Measurements from ENCODE around the gene IQSEC1. TPM values are rescaled to one million over a fixed set of nuclear protein-coding genes. Genes with fewer than 3 reads are reported as not detected.
"Not testable (repeated sequence)": the region's sequence is repeated elsewhere in the genome, so short reads cannot be mapped to it uniquely, and the experiment has no call there.

The IQSEC1 gene
- total RNA-seq, 2 experiments from 2014 or later: 19.0 to 21.4 TPM

GRCh38 chr3:12892840-12893189, 180.4 kb downstream of the IQSEC1 start:
- CTCF ChIA-PET: interaction anchor here (0.6 to 1.7 kb wide), 7 partner anchors 24 to 116 kb away, joined by 3 to 8 read pairs (median 3); no protein-coding TSS in a partner anchor

GRCh38 chr3:12891985-12892839, 181.0 kb downstream of the IQSEC1 start:
- POLR2A ChIA-PET: no interaction called here
- CTCF ChIA-PET: interaction anchor here (0.6 to 2.3 kb wide), 15 partner anchors 12 to 186 kb away, joined by 3 to 8 read pairs (median 4); no protein-coding TSS in a partner anchor

More at GRCh38 chr3:12892840-12893189, 180.4 kb downstream of the IQSEC1 start:
- POLR2A ChIA-PET: no interaction called here

- POLR2A ChIA-PET: no interaction called here
- CTCF ChIA-PET: interaction anchor here (0.9 to 2.3 kb wide), 11 partner anchors 13 to 186 kb away, joined by 3 to 8 read pairs (median 5); no protein-coding TSS in a partner anchor
These were observed 181.7 kb downstream of the IQSEC1 start for GRCh38 chr3:12891391-12891984.

- ChIA-PET CTCF (interaction anchor here (0.9 to 2.3 kb wide), 8 partner anchors 20 to 185 kb away, joined by 3 to 8 read pairs (median 4); no protein-coding TSS in a partner anchor), POLR2A (no interaction called here)
These were observed 182.4 kb downstream of the IQSEC1 start for GRCh38 chr3:12890610-12891390.

GRCh38 chr3:12886736-12887135, 186.5 kb downstream of the IQSEC1 start:
- ChIA-PET POLR2A (no interaction called here), CTCF (no interaction called here)

- ChIA-PET POLR2A (no interaction called here), CTCF (no interaction called here)
These were observed 187.0 kb downstream of the IQSEC1 start for GRCh38 chr3:12886106-12886679.

- POLR2A ChIA-PET: no interaction called here
- CTCF ChIA-PET: interaction anchor here (1.0 kb wide), 1 partner anchor 18 kb away, joined by 3 read pairs; no protein-coding TSS in a partner anchor
These were observed 187.7 kb downstream of the IQSEC1 start for GRCh38 chr3:12885583-12885930.

- POLR2A ChIA-PET: no interaction called here
These were observed 188.2 kb downstream of the IQSEC1 start for GRCh38 chr3:12884790-12885582.

GRCh38 chr3:12884186-12884680, 189.0 kb downstream of the IQSEC1 start:
- POLR2A ChIA-PET: no interaction called here
- CTCF ChIA-PET: no interaction called here

More at GRCh38 chr3:12884790-12885582, 188.2 kb downstream of the IQSEC1 start:
- CTCF ChIA-PET: interaction anchor here (1.0 kb wide), 1 partner anchor 17 kb away, joined by 3 read pairs; no protein-coding TSS in a partner anchor

GRCh38 chr3:12882336-12883310, 190.6 kb downstream of the IQSEC1 start:
- ChIA-PET CTCF (interaction anchor here (1.1 kb wide), 1 partner anchor 163 kb away, joined by 3 read pairs; no protein-coding TSS in a partner anchor), POLR2A (no interaction called here)

GRCh38 chr3:12881858-12882257, 191.4 kb downstream of the IQSEC1 start:
- POLR2A ChIA-PET, CTCF ChIA-PET: not testable (repeated sequence)

- CTCF ChIA-PET: interaction anchor here (1.6 to 1.7 kb wide), 2 partner anchors 11 to 14 kb away, joined by 4 to 5 read pairs; no protein-coding TSS in a partner anchor
- POLR2A ChIA-PET: no interaction called here
These were observed 193.9 kb downstream of the IQSEC1 start for GRCh38 chr3:12879191-12879815.

GRCh38 chr3:12878758-12879157, 194.5 kb downstream of the IQSEC1 start:
- CTCF ChIA-PET: interaction anchor here (1.6 kb wide), 1 partner anchor 10 kb away, joined by 5 read pairs; no protein-coding TSS in a partner anchor

GRCh38 chr3:12878141-12878574, 195.1 kb downstream of the IQSEC1 start:
- CTCF ChIA-PET: interaction anchor here (1.0 to 1.6 kb wide), 2 partner anchors 10 to 36 kb away, joined by 3 to 5 read pairs; no protein-coding TSS in a partner anchor
- POLR2A ChIA-PET: interaction anchor here (0.6 kb wide), 1 partner anchor 448 kb away, joined by 3 read pairs; no protein-coding TSS in a partner anchor

More at GRCh38 chr3:12878758-12879157, 194.5 kb downstream of the IQSEC1 start:
- POLR2A ChIA-PET: not testable (repeated sequence)

GRCh38 chr3:12877040-12877439, 196.2 kb downstream of the IQSEC1 start:
- POLR2A ChIA-PET: interaction anchor here (1.1 kb wide), 1 partner anchor 42 kb away, joined by 4 read pairs; no protein-coding TSS in a partner anchor
- CTCF ChIA-PET: no interaction called here

Data from activated CD8-positive, alpha-beta memory T cell treated with anti-CD3 and anti-CD28 coated beads for 36 hours (primary cell).